ENCODE results near the gene HARS1. TPM values are rescaled to one million over a fixed set of nuclear protein-coding genes. Genes with fewer than 3 reads are reported as not detected.

Gene HARS1
- total and polyA plus RNA-seq, 2 of the 13 experiments (the other 11 are each of a cell fraction or from before 2014, with no cell fraction given), result 36.9 to 66.2 TPM

DNA sequence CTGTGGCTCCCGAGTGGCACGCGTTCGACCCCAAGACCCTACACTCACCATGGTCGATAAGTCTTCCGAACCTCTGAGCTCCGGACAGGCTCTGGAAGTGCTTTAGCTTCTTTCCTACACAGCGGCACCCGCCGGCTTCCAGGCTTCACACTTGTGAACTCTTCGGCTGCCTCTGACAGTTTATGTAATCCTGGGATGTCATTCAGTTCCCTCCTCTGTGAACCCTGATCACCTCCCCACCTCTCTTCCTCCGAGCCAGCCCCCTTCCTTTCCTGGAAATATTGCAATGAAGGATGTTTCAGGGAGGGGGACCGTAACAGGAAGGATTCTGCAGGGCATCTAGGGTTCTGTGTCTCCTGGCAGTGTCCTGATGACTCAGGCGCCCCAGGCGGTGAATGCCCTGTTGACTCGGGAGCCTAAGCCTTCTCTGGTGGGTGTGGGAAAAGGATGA lies 58.1 kb downstream of the HARS1 start, which contains the start of gene CD14 (continued):
- peak; percentile 26; the same call in 1 of the 2 replicates for TF ChIP-seq HDAC2 (CRISPR knock-in tag; IDR thresholded peaks at IDR 0.05)
- peak; percentile 32; the same call in 1 of the 2 replicates for TF ChIP-seq NCOA2 (CRISPR knock-in tag; IDR thresholded peaks at IDR 0.05)
- TF ChIP-seq ZSCAN31 (CRISPR knock-in tag; IDR thresholded peaks at IDR 0.05; ENCODE audit: low read depth), result 0 out of 2 replicates have a peak, but pooled peaks have one; percentile 34
- 0 out of 2 replicates have a peak, but pooled peaks have one; percentile 61 for TF ChIP-seq TBX2 (CRISPR knock-in tag; IDR thresholded peaks at IDR 0.05; ENCODE audit: borderline replicate concordance)
- no peak for TF ChIP-seq ZNF768 (CRISPR knock-in tag; IDR thresholded peaks at IDR 0.05)
- 0 out of 2 replicates have a peak, but pooled peaks have one; percentile 38 for TF ChIP-seq MED1 (CRISPR knock-in tag; IDR thresholded peaks at IDR 0.05)
- TF ChIP-seq ZNF274 (CRISPR knock-in tag; IDR thresholded peaks at IDR 0.05), result no peak
- TF ChIP-seq ZKSCAN5 (CRISPR knock-in tag; IDR thresholded peaks at IDR 0.05), result peak; percentile 56; the same call in 1 of the 2 replicates
- TF ChIP-seq, protein P1, sequence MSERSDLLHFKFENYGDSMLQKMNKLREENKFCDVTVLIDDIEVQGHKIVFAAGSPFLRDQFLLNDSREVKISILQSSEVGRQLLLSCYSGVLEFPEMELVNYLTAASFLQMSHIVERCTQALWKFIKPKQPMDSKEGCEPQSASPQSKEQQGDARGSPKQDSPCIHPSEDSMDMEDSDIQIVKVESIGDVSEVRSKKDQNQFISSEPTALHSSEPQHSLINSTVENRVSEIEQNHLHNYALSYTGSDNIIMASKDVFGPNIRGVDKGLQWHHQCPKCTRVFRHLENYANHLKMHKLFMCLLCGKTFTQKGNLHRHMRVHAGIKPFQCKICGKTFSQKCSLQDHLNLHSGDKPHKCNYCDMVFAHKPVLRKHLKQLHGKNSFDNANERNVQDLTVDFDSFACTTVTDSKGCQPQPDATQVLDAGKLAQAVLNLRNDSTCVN (CRISPR knock-in tag; IDR thresholded peaks at IDR 0.05; ENCODE audit: borderline replicate concordance), result no peak
- TF ChIP-seq ZNF747 (CRISPR knock-in tag; IDR thresholded peaks at IDR 0.05; ENCODE audit: borderline replicate concordance), result 0 out of 2 replicates have a peak, but pooled peaks have one; percentile 61
- TF ChIP-seq, protein P2, sequence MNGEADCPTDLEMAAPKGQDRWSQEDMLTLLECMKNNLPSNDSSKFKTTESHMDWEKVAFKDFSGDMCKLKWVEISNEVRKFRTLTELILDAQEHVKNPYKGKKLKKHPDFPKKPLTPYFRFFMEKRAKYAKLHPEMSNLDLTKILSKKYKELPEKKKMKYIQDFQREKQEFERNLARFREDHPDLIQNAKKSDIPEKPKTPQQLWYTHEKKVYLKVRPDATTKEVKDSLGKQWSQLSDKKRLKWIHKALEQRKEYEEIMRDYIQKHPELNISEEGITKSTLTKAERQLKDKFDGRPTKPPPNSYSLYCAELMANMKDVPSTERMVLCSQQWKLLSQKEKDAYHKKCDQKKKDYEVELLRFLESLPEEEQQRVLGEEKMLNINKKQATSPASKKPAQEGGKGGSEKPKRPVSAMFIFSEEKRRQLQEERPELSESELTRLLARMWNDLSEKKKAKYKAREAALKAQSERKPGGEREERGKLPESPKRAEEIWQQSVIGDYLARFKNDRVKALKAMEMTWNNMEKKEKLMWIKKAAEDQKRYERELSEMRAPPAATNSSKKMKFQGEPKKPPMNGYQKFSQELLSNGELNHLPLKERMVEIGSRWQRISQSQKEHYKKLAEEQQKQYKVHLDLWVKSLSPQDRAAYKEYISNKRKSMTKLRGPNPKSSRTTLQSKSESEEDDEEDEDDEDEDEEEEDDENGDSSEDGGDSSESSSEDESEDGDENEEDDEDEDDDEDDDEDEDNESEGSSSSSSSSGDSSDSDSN (CRISPR knock-in tag; IDR thresholded peaks at IDR 0.05), result 0 out of 2 replicates have a peak, but pooled peaks have one; percentile 36
- TF ChIP-seq ZMYM4 (CRISPR knock-in tag; IDR thresholded peaks at IDR 0.05), result 0 out of 2 replicates have a peak, but pooled peaks have one; percentile 15
- TF ChIP-seq, protein P3, sequence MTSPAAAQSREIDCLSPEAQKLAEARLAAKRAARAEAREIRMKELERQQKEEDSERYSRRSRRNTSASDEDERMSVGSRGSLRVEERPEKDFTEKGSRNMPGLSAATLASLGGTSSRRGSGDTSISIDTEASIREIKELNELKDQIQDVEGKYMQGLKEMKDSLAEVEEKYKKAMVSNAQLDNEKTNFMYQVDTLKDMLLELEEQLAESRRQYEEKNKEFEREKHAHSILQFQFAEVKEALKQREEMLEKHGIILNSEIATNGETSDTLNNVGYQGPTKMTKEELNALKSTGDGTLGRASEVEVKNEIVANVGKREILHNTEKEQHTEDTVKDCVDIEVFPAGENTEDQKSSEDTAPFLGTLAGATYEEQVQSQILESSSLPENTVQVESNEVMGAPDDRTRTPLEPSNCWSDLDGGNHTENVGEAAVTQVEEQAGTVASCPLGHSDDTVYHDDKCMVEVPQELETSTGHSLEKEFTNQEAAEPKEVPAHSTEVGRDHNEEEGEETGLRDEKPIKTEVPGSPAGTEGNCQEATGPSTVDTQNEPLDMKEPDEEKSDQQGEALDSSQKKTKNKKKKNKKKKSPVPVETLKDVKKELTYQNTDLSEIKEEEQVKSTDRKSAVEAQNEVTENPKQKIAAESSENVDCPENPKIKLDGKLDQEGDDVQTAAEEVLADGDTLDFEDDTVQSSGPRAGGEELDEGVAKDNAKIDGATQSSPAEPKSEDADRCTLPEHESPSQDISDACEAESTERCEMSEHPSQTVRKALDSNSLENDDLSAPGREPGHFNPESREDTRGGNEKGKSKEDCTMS (CRISPR knock-in tag; conservative IDR thresholded peaks at IDR 0.05), result no peak
- TF ChIP-seq SAP130 (CRISPR knock-in tag; IDR thresholded peaks at IDR 0.05; ENCODE audit: low read depth), result peak; percentile 40; the same call in 1 of the 2 replicates
- TF ChIP-seq, protein P4, sequence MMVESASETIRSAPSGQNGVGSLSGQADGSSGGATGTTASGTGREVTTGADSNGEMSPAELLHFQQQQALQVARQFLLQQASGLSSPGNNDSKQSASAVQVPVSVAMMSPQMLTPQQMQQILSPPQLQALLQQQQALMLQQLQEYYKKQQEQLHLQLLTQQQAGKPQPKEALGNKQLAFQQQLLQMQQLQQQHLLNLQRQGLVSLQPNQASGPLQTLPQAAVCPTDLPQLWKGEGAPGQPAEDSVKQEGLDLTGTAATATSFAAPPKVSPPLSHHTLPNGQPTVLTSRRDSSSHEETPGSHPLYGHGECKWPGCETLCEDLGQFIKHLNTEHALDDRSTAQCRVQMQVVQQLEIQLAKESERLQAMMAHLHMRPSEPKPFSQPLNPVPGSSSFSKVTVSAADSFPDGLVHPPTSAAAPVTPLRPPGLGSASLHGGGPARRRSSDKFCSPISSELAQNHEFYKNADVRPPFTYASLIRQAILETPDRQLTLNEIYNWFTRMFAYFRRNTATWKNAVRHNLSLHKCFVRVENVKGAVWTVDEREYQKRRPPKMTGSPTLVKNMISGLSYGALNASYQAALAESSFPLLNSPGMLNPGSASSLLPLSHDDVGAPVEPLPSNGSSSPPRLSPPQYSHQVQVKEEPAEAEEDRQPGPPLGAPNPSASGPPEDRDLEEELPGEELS (CRISPR knock-in tag; IDR thresholded peaks at IDR 0.05), result peak; percentile 56; the same call in 1 of the 2 replicates
